ENCODE measurements around the gene ELL3. TPM values are rescaled to one million over a fixed set of nuclear protein-coding genes. Genes with fewer than 3 reads are reported as not detected.
"Not testable (repeated sequence)": the region's sequence is repeated elsewhere in the genome, so short reads cannot be mapped to it uniquely, and the experiment has no call there.

The ELL3 gene
- total and polyA plus RNA-seq, 2 donors, result 4.1 to 5.4 TPM

GRCh38 chr15:43775411-43775965 is 1.3 kb downstream of the ELL3 start:
- WGBS, result 98% methylated on average over 1 of the region's 1 CpG
- DNase-seq (ENCODE audit: extremely low spot score), result no peak
- no peak overlapping the region for H3K27ac ChIP-seq (ENCODE audit: low read depth)
- no peaks in the 10 kb centered on the region for H3K4me1 ChIP-seq (ENCODE audit: insufficient read depth)
- H3K4me3 ChIP-seq (ENCODE audit: low read depth, low read length), result no peak overlapping the region
- peaks cover 5% of the 10 kb centered on the region for H3K36me3 ChIP-seq (ENCODE audit: insufficient read depth)

- Histone ChIP-seq H3K4me1 (ENCODE audit: insufficient read depth) (no peaks in the 10 kb centered on the region), H3K36me3 (ENCODE audit: insufficient read depth) (peaks cover 6% of the 10 kb centered on the region), H3K27ac (ENCODE audit: low read depth) (no peak overlapping the region), H3K4me3 (ENCODE audit: low read depth, low read length) (no peak overlapping the region)
- WGBS, result 68% methylated on average over 4 of the region's 4 CpGs
- no peak for DNase-seq (ENCODE audit: extremely low spot score)
These were observed 2.7 kb downstream of the ELL3 start for GRCh38 chr15:43774062-43774461.

GRCh38 chr15:43772624-43773023 is 4.1 kb downstream of the ELL3 start:
- no peak for DNase-seq (ENCODE audit: extremely low spot score)
- H3K27ac ChIP-seq (ENCODE audit: low read depth), result no peak overlapping the region
- peaks cover 10% of the 10 kb centered on the region for H3K36me3 ChIP-seq (ENCODE audit: insufficient read depth)
- H3K4me3 ChIP-seq (ENCODE audit: low read depth, low read length), result no peak overlapping the region
- H3K4me1 ChIP-seq (ENCODE audit: insufficient read depth), result no peaks in the 10 kb centered on the region

- WGBS, result 54% methylated on average over 2 of the region's 2 CpGs
These were observed 5.0 kb downstream of the ELL3 start for GRCh38 chr15:43771816-43772215.

DNA sequence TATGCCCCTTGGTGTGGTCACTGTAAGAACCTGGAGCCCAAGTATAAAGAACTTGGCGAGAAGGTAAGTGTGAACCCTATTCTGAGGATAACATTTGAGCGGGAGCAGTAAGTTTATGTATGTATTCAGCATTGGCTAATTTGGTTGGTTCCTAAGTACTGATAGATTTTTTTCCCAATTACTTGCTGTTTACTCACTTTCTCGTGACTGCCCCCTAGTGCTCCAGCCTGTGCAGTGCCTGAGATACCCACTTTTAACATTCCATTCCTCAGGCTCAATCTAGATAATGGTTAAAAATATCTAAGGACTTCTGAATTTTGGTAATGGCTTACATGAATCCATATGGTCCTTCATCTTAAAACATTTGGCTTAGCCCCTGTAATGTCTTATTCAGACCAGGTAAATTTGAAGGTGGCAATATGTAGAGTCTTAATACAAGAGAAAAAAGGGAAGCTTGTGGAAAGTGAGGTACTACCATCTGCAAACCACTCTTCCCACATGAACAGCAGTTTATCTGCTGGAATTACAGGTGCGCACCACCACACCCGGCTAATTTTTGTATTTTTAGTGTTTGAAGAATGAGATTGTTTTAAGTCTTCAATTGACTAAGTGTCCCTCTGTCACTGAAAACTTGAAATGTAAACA is 7.1 kb downstream of the ELL3 start:
- no peak for DNase-seq (ENCODE audit: extremely low spot score)
- WGBS, result 70% methylated on average over 5 of the region's 5 CpGs
- Histone ChIP-seq H3K27ac (ENCODE audit: low read depth) (no peak overlapping the region), H3K36me3 (ENCODE audit: insufficient read depth) (peaks cover 15% of the 10 kb centered on the region), H3K4me3 (ENCODE audit: low read depth, low read length) (no peak overlapping the region), H3K4me1 (ENCODE audit: insufficient read depth) (no peaks in the 10 kb centered on the region)

More at GRCh38 chr15:43771816-43772215, 5.0 kb downstream of the ELL3 start:
- Histone ChIP-seq H3K4me1 (ENCODE audit: insufficient read depth) (no peaks in the 10 kb centered on the region), H3K27ac (ENCODE audit: low read depth) (no peak overlapping the region), H3K36me3 (ENCODE audit: insufficient read depth) (peaks cover 11% of the 10 kb centered on the region), H3K4me3 (ENCODE audit: low read depth, low read length) (no peak overlapping the region)
- no peak for DNase-seq (ENCODE audit: extremely low spot score)

DNA sequence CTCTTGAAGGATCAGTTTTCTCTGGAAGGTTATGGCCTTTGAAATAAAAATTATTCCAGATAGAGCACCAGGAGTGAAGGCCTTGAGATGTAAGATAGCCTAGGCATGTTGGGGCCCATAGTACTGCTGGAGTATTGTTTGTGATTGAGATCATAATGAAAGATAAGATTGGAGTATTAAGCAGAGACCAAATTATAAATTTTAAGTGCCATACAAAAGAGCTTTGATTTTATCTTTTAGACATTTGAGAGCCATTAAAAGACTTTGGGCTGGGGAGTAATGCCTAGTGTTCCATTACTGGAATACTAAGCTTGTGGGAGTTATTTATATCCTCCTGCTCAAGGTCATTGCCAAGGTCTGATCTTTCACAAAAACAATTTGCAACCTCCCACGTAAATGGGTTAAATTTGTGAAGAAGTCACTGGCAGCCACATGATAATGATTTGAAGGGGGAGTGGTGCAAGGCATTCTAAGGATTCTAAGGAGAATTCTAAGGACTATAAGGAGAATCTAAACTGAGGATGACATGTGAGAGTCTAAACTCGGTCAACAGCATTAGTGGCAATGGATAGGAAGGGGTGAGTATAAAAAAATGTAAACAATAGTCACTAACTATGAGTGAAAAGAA is 12.8 kb downstream of the ELL3 start:
- no peak for DNase-seq (ENCODE audit: extremely low spot score)
- H3K27ac ChIP-seq (ENCODE audit: low read depth), result no peak overlapping the region
- WGBS, result 40% methylated on average over 2 of the region's 2 CpGs
- peaks cover 10% of the 10 kb centered on the region for H3K36me3 ChIP-seq (ENCODE audit: insufficient read depth)
- no peaks in the 10 kb centered on the region for H3K4me1 ChIP-seq (ENCODE audit: insufficient read depth)
- H3K4me3 ChIP-seq (ENCODE audit: low read depth, low read length), result no peak overlapping the region

DNA sequence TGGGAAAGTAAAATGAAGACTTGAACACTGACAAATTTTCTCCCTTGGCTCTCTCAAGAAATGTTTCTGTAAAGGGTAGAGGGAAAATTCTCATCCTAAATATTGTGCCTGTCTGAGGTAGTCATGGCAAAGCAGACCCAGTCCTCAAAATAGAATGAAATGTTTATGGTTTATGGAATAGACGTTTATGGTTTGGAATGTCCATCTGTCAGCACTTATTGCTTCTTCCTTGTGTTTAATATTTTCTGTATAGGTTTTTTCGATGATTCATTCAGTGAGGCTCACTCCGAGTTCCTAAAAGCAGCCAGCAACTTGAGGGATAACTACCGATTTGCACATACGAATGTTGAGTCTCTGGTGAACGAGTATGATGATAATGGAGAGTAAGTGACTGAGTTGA is 13.9 kb downstream of the ELL3 start:
- 34% methylated on average over 6 of the region's 6 CpGs for WGBS
- H3K27ac ChIP-seq (ENCODE audit: low read depth), result no peak overlapping the region
- H3K4me3 ChIP-seq (ENCODE audit: low read depth, low read length), result no peak overlapping the region
- no peaks in the 10 kb centered on the region for H3K4me1 ChIP-seq (ENCODE audit: insufficient read depth)
- DNase-seq (ENCODE audit: extremely low spot score), result no peak
- H3K36me3 ChIP-seq (ENCODE audit: insufficient read depth), result peaks cover 11% of the 10 kb centered on the region

DNA sequence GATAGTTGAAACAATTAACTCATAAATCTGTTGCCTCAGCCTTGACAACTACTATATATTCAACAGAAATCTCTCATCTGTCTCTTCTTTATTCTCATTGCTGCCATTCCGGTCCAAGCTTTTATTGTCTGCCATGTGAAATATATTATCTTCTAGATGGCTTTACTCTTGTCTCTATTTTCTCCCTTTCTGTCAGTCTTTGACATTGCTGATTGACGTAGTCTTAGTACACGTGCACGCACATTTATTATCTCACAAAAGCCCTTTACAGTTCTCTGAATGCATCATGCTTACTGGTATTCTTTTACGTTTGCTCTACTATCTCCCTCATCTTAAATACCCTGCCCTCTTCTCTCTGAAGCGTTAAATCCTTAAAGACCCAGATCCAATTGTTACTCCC is 24.9 kb downstream of the ELL3 start:
- no peak overlapping the region for H3K4me3 ChIP-seq (ENCODE audit: low read depth, low read length)
- peaks cover 2% of the 10 kb centered on the region for H3K36me3 ChIP-seq (ENCODE audit: insufficient read depth)
- WGBS, result 82% methylated on average over 6 of the region's 6 CpGs
- no peak overlapping the region for H3K27ac ChIP-seq (ENCODE audit: low read depth)
- peaks cover 4% of the 10 kb centered on the region for H3K4me1 ChIP-seq (ENCODE audit: insufficient read depth)
- no peak for DNase-seq (ENCODE audit: extremely low spot score)

GRCh38 chr15:43749690-43750345 is 26.9 kb downstream of the ELL3 start:
- WGBS, result 83% methylated on average over 12 of the region's 12 CpGs
- peaks cover 2% of the 10 kb centered on the region for H3K36me3 ChIP-seq (ENCODE audit: insufficient read depth)
- DNase-seq (ENCODE audit: extremely low spot score), result no peak
- peaks cover 4% of the 10 kb centered on the region for H3K4me1 ChIP-seq (ENCODE audit: insufficient read depth)
- H3K27ac ChIP-seq (ENCODE audit: low read depth), result no peak overlapping the region
- no peak overlapping the region for H3K4me3 ChIP-seq (ENCODE audit: low read depth, low read length)

DNA sequence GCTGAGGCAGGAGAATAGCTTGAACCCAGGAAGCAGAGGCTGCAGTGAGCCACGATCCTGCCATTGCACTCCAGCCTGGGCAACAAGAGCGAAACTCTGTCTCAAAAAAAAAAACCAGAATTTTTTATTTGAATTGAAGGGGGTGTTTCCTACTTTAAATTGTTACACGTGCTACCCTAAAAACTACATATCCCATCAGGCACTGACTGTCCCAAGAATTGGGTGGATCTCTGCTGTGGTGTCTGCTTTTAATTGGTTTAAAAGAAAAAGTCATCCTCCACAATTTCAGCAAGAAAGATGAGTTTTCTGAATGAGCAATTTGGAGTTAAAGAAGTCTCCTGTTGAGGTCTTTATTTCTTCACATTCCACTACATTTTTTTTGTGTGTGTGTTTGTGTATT is 28.4 kb downstream of the ELL3 start:
- 75% methylated on average over 3 of the region's 3 CpGs for WGBS
- peaks cover 4% of the 10 kb centered on the region for H3K4me1 ChIP-seq (ENCODE audit: insufficient read depth)
- no peak for DNase-seq (ENCODE audit: extremely low spot score)
- H3K27ac ChIP-seq (ENCODE audit: low read depth), result no peak overlapping the region
- H3K36me3 ChIP-seq (ENCODE audit: insufficient read depth), result no peaks in the 10 kb centered on the region
- no peak overlapping the region for H3K4me3 ChIP-seq (ENCODE audit: low read depth, low read length)

DNA sequence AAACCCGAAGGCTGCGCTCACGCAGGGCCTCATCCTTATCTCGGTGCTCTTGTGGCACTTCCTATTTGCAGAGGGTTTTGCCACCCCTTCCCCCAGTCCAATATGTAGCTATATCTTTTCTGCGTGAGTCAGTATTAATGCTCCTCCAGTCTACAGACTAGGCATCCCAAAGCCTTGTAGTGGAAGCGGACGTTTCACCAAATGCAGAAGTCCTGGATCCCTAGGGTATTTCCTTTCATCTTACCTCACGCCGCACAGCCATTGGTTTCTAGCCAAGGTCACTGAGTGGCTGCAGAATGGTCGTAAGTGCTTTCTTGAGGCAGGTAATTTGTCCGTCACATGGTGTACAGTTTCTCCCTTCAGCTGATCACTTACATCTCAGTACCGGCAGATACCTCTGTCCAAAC is 29.9 kb downstream of the ELL3 start:
- H3K4me1 ChIP-seq (ENCODE audit: insufficient read depth); H3K36me3 ChIP-seq (ENCODE audit: insufficient read depth); DNase-seq (ENCODE audit: extremely low spot score): not testable (repeated sequence)
- under 1% methylated on average over 12 of the region's 12 CpGs for WGBS
- Histone ChIP-seq H3K27ac (ENCODE audit: low read depth) (peak overlapping the region; percentile 96), H3K4me3 (ENCODE audit: low read depth, low read length) (peak overlapping the region; percentile 97)

- under 1% methylated on average over 84 of the region's 84 CpGs for WGBS
- peak; percentile 55 for DNase-seq (ENCODE audit: extremely low spot score)
- peak within 1 kb of the TSS; percentile 96 for H3K27ac ChIP-seq (ENCODE audit: low read depth)
- not testable (repeated sequence) for H3K36me3 ChIP-seq (ENCODE audit: insufficient read depth); H3K4me1 ChIP-seq (ENCODE audit: insufficient read depth)
- peak within 1 kb of the TSS; percentile 97 for H3K4me3 ChIP-seq (ENCODE audit: low read depth, low read length)
These were observed 30.4 kb downstream of the ELL3 start, which contains the start of gene PDIA3 for GRCh38 chr15:43746245-43746902. PDIA3 (plus strand) TSS chr15:43746438; CDS start chr15:43746540, 102 bp downstream.

DNA sequence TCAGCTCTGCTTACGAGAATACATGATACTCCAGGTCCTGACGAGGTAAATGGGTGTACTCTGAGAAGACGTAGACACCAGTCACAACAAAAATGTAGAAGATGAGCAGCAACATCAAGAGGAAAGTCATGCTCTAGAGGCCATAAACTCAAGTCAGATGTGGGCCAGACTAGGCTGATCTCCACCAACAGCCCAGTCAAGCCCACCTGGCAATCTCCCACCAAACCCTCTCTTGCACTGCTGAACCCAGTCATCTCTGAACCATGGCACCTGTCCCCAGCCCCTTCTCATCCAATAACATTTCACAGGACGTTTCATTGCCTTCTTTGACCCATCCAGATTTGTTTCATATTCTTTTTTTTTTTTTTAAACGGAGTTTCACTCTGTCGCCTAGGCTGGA is 41.4 kb downstream of the ELL3 start:
- 87% methylated on average over 6 of the region's 6 CpGs for WGBS
- no peaks in the 10 kb centered on the region for H3K4me1 ChIP-seq (ENCODE audit: insufficient read depth)
- no peak for DNase-seq (ENCODE audit: extremely low spot score)
- no peak overlapping the region for H3K4me3 ChIP-seq (ENCODE audit: low read depth, low read length)
- H3K27ac ChIP-seq (ENCODE audit: low read depth), result no peak overlapping the region
- no peaks in the 10 kb centered on the region for H3K36me3 ChIP-seq (ENCODE audit: insufficient read depth)

All from urinary bladder (tissue), 4 donors.